Neural progenitor cell (in vitro differentiated cells): ENCODE measurements around the gene GMDS. TPM values are rescaled to one million over a fixed set of nuclear protein-coding genes. Genes with fewer than 3 reads are reported as not detected.
A peak's percentile ranks its signal among the peaks of the same experiment; 100 is the strongest.

ENCODE experiments used
- DNase-seq: peaks from one replicate; pipeline ENCODE4 v3.0.0-alpha.2; 2016; ENCODE audit warnings: low spot score
- H2AFZ ChIP-seq: fragments of 200-600 bp; sonication (generic); replicated peaks from 2 replicates; pipeline ENCODE4 v1.6.1; 2016; ENCODE audit warnings: antibody characterized with exemption
- H3F3A ChIP-seq: fragments of 200-600 bp; sonication (generic); 2 replicates; pipeline ENCODE4 v1.6.1; 2016; ENCODE audit warnings: antibody characterized with exemption, low read depth
- H3K27ac ChIP-seq: fragments of 200-600 bp; sonication (generic); 2 replicates; pipeline ENCODE4 v1.5.1; 2016; ENCODE audit warnings: mild to moderate bottlenecking
- H3K27me3 ChIP-seq: fragments of 200-600 bp; sonication (generic); 2 replicates; pipeline ENCODE4 v1.6.1; 2016; ENCODE audit warnings: mild to moderate bottlenecking, moderate library complexity
- H3K36me3 ChIP-seq: fragments of 200-600 bp; sonication (generic); 2 replicates; pipeline ENCODE4 v1.5.1; 2016
- H3K4me1 ChIP-seq: fragments of 200-600 bp; sonication (generic); 2 replicates; pipeline ENCODE4 v1.6.1; 2016; ENCODE audit warnings: mixed run types
- H3K4me2 ChIP-seq: fragments of 200-600 bp; sonication (generic); 2 replicates; pipeline ENCODE4 v1.6.1; 2016
- H3K4me3 ChIP-seq: fragments of 200-600 bp; sonication (generic); 2 replicates; pipeline ENCODE4 v1.5.1; 2016
- H3K79me2 ChIP-seq: fragments of 200-600 bp; sonication (generic); 2 replicates; pipeline ENCODE4 v1.6.1; 2016; ENCODE audit warnings: low read depth
- H3K9ac ChIP-seq: fragments of 200-600 bp; sonication (generic); 2 replicates; pipeline ENCODE4 v1.6.1; 2016
- H3K9me3 ChIP-seq: fragments of 200-600 bp; sonication (generic); 2 replicates; pipeline ENCODE4 v1.5.1; 2016; ENCODE audit warnings: low read depth
- H4K20me1 ChIP-seq: fragments of 200-600 bp; sonication (generic); 2 replicates; pipeline ENCODE4 v1.6.1; 2016; ENCODE audit warnings: low read depth
- H3K27ac Mint-ChIP-seq: 3 replicates; pipeline ENCODE4 v1.8.0; 2021; ENCODE audit warnings: mixed read lengths
- H3K27me3 Mint-ChIP-seq: 2 replicates; pipeline ENCODE4 v1.8.0; 2022; ENCODE audit warnings: low read depth, mild to moderate bottlenecking, inconsistent platforms, moderate library complexity, mixed read lengths; ENCODE audit not compliant: insufficient read depth
- H3K36me3 Mint-ChIP-seq: 3 replicates; pipeline ENCODE4 v1.8.0; 2021; ENCODE audit warnings: mixed read lengths
- H3K4me1 Mint-ChIP-seq: 3 replicates; pipeline ENCODE4 v1.8.0; 2021; ENCODE audit warnings: mixed read lengths
- H3K4me3 Mint-ChIP-seq: 3 replicates; pipeline ENCODE4 v1.8.0; 2021; ENCODE audit warnings: mild to moderate bottlenecking, moderate library complexity, mixed read lengths
- H3K9me3 Mint-ChIP-seq: 3 replicates; pipeline ENCODE4 v1.8.0; 2020; ENCODE audit warnings: mixed read lengths
- EZH2 ChIP-seq: fragments of 200-600 bp; sonication (generic); IDR thresholded peaks from 2 replicates; pipeline ENCODE4 v1.6.1; 2017; ENCODE audit warnings: antibody characterized with exemption, mild to moderate bottlenecking, moderate library complexity
- EZH2phosphoT487 ChIP-seq: fragments of 200-600 bp; sonication (generic); IDR thresholded peaks from 2 replicates; pipeline ENCODE4 v1.6.1; 2017; ENCODE audit warnings: antibody characterized with exemption
- total RNA-seq: library from RNA; depleted of rRNA; stranded (reverse); fragments of >200 nt; gene quantifications from 2 replicates; pipeline ENCODE4 v1.2.3, GENCODE V29; 2015; ENCODE audit warnings: low replicate concordance
- TF ChIP-seq, protein P1 (sequence below): fragments of 200-600 bp; sonication (generic); IDR thresholded peaks from 2 replicates; pipeline ENCODE4 v1.5.1; 2017; ENCODE audit warnings: antibody characterized with exemption, mild to moderate bottlenecking

GMDS gene
- total RNA-seq, 1 donor from 2014 or later = 22.6 TPM

DNA sequence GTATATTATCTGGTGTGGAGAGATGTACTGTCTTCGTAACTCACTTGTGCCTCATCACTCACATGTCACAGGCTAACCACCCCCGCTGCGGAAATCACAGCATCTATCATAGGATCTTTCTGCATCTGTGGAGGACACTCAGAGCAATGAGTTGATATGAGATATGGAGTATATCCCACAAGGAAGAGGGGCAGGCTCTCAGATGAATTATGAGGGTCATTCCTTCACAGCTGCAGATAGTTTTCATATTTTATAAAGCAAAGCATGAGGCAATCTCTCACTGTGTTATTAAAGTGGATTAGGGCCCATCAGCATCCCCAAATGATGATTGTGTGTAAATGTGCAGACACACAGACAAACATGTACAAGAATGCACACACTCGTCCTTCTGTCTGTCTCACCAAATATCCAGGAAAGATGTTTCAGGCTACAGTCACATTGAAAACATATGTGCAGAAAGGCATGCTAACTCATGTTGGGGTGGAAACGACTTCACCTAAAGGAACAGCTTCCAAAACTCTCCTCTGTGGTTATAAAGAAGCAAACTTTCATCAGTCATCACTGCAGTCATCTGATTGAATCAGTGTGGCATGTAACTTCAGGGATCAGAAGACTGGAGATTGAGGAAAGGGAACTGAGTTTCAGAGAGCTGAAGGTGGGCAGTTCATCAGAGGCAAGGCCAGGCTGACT, 471.0 kb downstream of the GMDS start:
- Mint-ChIP-seq H3K4me3 (no peak overlapping the region), H3K27me3 (peaks cover under 1% of the 10 kb centered on the region), H3K27ac (peak overlapping the region; percentile 21), H3K9me3 (no peaks in the 10 kb centered on the region), H3K36me3 (peaks cover 2% of the 10 kb centered on the region), H3K4me1 (peaks cover 46% of the 10 kb centered on the region)
- TF ChIP-seq EZH2phosphoT487 (no peak), EZH2 (no peak)
- TF ChIP-seq, protein P1, sequence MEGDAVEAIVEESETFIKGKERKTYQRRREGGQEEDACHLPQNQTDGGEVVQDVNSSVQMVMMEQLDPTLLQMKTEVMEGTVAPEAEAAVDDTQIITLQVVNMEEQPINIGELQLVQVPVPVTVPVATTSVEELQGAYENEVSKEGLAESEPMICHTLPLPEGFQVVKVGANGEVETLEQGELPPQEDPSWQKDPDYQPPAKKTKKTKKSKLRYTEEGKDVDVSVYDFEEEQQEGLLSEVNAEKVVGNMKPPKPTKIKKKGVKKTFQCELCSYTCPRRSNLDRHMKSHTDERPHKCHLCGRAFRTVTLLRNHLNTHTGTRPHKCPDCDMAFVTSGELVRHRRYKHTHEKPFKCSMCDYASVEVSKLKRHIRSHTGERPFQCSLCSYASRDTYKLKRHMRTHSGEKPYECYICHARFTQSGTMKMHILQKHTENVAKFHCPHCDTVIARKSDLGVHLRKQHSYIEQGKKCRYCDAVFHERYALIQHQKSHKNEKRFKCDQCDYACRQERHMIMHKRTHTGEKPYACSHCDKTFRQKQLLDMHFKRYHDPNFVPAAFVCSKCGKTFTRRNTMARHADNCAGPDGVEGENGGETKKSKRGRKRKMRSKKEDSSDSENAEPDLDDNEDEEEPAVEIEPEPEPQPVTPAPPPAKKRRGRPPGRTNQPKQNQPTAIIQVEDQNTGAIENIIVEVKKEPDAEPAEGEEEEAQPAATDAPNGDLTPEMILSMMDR = no peak
- no peaks in the 10 kb centered on the region for H3K36me3 ChIP-seq
- no peak for DNase-seq
- H3K4me2 ChIP-seq = no peak overlapping the region
- H3K9me3 ChIP-seq = no peaks in the 10 kb centered on the region
- H3K4me1 ChIP-seq = peaks cover 2% of the 10 kb centered on the region
- H4K20me1 ChIP-seq = no peaks in the 10 kb centered on the region
- H3K4me3 ChIP-seq = no peak overlapping the region
- no peak overlapping the region for H3K9ac ChIP-seq
- H3F3A ChIP-seq = no peaks in the 10 kb centered on the region
- H3K27ac ChIP-seq = no peak overlapping the region
- no peaks in the 10 kb centered on the region for H3K79me2 ChIP-seq
- H3K27me3 ChIP-seq = no peaks in the 10 kb centered on the region
- no peak overlapping the region for H2AFZ ChIP-seq

DNA sequence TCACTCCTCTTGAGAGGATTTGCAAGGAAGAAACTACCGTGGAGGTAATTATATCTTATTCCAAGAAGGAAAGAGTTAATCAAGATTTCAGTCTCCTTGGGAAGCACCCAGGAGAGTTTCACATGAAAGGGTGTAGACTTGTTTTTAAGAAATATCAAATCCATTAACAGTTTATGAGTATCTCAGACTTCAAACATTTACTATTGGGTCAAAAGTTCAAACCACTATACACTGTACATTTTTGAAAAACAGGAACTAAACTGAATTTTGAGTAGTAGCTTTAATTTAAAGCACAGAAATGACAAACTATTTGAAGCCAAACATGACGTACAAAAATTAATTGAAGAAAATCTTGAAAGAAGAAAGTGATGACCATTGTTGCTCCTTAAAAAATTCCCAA, 471.7 kb downstream of the GMDS start:
- H3K27ac ChIP-seq = no peak overlapping the region

DNA sequence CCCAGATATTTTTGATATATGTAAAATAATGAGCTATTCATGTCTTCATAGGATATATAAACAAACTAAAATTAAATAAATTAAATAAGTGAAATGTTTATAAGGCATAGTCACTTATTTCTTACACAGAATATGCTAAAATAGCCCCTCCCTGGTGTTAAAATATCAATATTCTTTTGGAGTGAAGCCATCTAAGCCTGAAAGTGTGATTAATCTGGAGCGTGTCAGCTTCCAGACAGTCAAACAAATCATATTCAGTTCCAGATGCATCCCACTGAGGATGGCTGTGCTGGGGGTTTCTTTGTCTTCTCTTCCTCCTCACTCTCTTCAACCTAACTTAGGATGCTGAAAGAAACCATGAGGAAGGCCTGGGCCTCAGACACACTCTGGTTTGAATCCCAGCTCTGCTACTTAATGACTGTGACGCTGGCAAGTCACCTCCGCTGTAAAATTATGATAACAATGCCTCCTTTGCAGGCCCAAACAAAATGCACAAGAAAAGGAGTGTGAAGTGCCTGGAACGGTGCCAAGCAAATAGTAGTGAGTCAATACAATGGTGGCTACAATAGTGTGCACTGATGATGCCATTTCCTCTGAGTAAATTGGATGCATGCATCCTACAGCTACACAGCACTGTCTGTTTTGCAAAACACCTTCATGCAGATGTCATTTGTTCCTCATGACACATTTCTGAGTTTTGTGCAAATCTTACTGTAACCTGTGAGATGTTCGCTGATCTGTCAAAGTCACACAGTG, 474.3 kb downstream of the GMDS start:
- H2AFZ ChIP-seq = no peak overlapping the region
- no peak for DNase-seq
- no peak overlapping the region for H3K4me3 ChIP-seq
- peaks cover 16% of the 10 kb centered on the region for H3K4me1 ChIP-seq
- H3K36me3 ChIP-seq = no peaks in the 10 kb centered on the region
- H3K4me2 ChIP-seq = no peak overlapping the region
- H3K27me3 Mint-ChIP-seq = peaks cover 3% of the 10 kb centered on the region
- no peak overlapping the region for H3K27ac Mint-ChIP-seq
- H3K36me3 Mint-ChIP-seq = peaks cover 2% of the 10 kb centered on the region
- no peaks in the 10 kb centered on the region for H3K79me2 ChIP-seq
- TF ChIP-seq, protein P1 = no peak
- TF ChIP-seq EZH2 = no peak
- TF ChIP-seq EZH2phosphoT487 = no peak
- no peaks in the 10 kb centered on the region for H3K9me3 ChIP-seq
- H3K27ac ChIP-seq = no peak overlapping the region
- H3F3A ChIP-seq = peaks cover 8% of the 10 kb centered on the region
- H3K4me3 Mint-ChIP-seq = no peak overlapping the region
- no peak overlapping the region for H3K9ac ChIP-seq
- no peaks in the 10 kb centered on the region for H4K20me1 ChIP-seq
- peaks cover 36% of the 10 kb centered on the region for H3K4me1 Mint-ChIP-seq
- no peaks in the 10 kb centered on the region for H3K27me3 ChIP-seq
- H3K9me3 Mint-ChIP-seq = no peaks in the 10 kb centered on the region

More for the DNA sequence above, 471.7 kb downstream of the GMDS start:
- H3F3A ChIP-seq = no peaks in the 10 kb centered on the region
- no peaks in the 10 kb centered on the region for H4K20me1 ChIP-seq
- Mint-ChIP-seq H3K4me3 (no peak overlapping the region), H3K36me3 (peaks cover 2% of the 10 kb centered on the region), H3K4me1 (peaks cover 40% of the 10 kb centered on the region), H3K27ac (no peak overlapping the region), H3K9me3 (no peaks in the 10 kb centered on the region), H3K27me3 (peaks cover 3% of the 10 kb centered on the region)
- DNase-seq = no peak
- H3K4me2 ChIP-seq = no peak overlapping the region
- no peaks in the 10 kb centered on the region for H3K79me2 ChIP-seq
- H3K9me3 ChIP-seq = no peaks in the 10 kb centered on the region
- no peaks in the 10 kb centered on the region for H3K36me3 ChIP-seq
- TF ChIP-seq EZH2phosphoT487 (no peak), EZH2 (no peak)
- TF ChIP-seq, protein P1 = no peak
- H3K4me1 ChIP-seq = peaks cover 6% of the 10 kb centered on the region
- no peaks in the 10 kb centered on the region for H3K27me3 ChIP-seq
- no peak overlapping the region for H3K9ac ChIP-seq
- H3K4me3 ChIP-seq = no peak overlapping the region
- no peak overlapping the region for H2AFZ ChIP-seq
